ENCODE measurements around the gene IRF2BPL.

Gene IRF2BPL

GRCh38 chr14:77052281-77053044, 24.0 kb upstream of the IRF2BPL start:
- DNase-seq, result no peak
- no peak overlapping the region for H4K8ac ChIP-seq (ENCODE audit: low read depth, low read length)
- no peak overlapping the region for H3K9ac ChIP-seq (ENCODE audit: low read length)
- no CpG with 5 or more reads among the region's 8 CpGs for WGBS (ENCODE audit: extremely low coverage, insufficient coverage, low lambda C conversion rate)
- no peaks in the 10 kb centered on the region for H3K4me1 ChIP-seq (ENCODE audit: control insufficient read depth, low read depth, low read length)
- H3K4me3 ChIP-seq (ENCODE audit: low read length), result no peak overlapping the region
- H3K79me1 ChIP-seq (ENCODE audit: low read length), result no peaks in the 10 kb centered on the region
- no peak overlapping the region for H4K5ac ChIP-seq (ENCODE audit: low read length)
- no peaks in the 10 kb centered on the region for H3K27me3 ChIP-seq (ENCODE audit: insufficient read depth, low read length, poor library complexity)
- H3K4me2 ChIP-seq (ENCODE audit: low read length), result no peak overlapping the region
- no peak overlapping the region for H2BK120ac ChIP-seq (ENCODE audit: low read depth, low read length)
- H3K79me2 ChIP-seq (ENCODE audit: control insufficient read depth, insufficient read depth, low read length), result no peaks in the 10 kb centered on the region
- peak overlapping the region; percentile 14 for H2BK5ac ChIP-seq (ENCODE audit: low read length)
- H3K36me3 ChIP-seq (ENCODE audit: control insufficient read depth, insufficient read depth, low read length), result no peaks in the 10 kb centered on the region
- H3K18ac ChIP-seq (ENCODE audit: low read length), result no peak overlapping the region
- no peak overlapping the region for H3K56ac ChIP-seq (ENCODE audit: low read length)
- H3K4ac ChIP-seq (ENCODE audit: low read depth, low read length), result no peak overlapping the region
- no peak overlapping the region for H3K27ac ChIP-seq (ENCODE audit: low read depth, low read length)
- H3K23ac ChIP-seq (ENCODE audit: low read length), result no peak overlapping the region
- no peak overlapping the region for H2BK15ac ChIP-seq (replicated peaks; ENCODE audit: low read depth)
- H2AK5ac ChIP-seq (ENCODE audit: low read length), result peak overlapping the region; percentile 40

GRCh38 chr14:77051116-77051515, 22.6 kb upstream of the IRF2BPL start:
- Histone ChIP-seq H3K23ac (ENCODE audit: low read length) (no peak overlapping the region), H3K9ac (ENCODE audit: low read length) (peak overlapping the region; percentile 17), H3K36me3 (ENCODE audit: control insufficient read depth, insufficient read depth, low read length) (no peaks in the 10 kb centered on the region), H3K4me2 (ENCODE audit: low read length) (no peak overlapping the region), H3K4me3 (ENCODE audit: low read length) (no peak overlapping the region), H4K5ac (ENCODE audit: low read length) (no peak overlapping the region), H3K27me3 (ENCODE audit: insufficient read depth, low read length, poor library complexity) (no peaks in the 10 kb centered on the region), H2BK120ac (ENCODE audit: low read depth, low read length) (no peak overlapping the region), H2BK5ac (ENCODE audit: low read length) (no peak overlapping the region), H3K79me1 (ENCODE audit: low read length) (no peaks in the 10 kb centered on the region), H3K18ac (ENCODE audit: low read length) (peak overlapping the region; percentile 31), H2BK15ac (replicated peaks; ENCODE audit: low read depth) (no peak overlapping the region), H2AK5ac (ENCODE audit: low read length) (peak overlapping the region; percentile 82), H3K27ac (ENCODE audit: low read depth, low read length) (no peak overlapping the region), H4K8ac (ENCODE audit: low read depth, low read length) (no peak overlapping the region), H3K79me2 (ENCODE audit: control insufficient read depth, insufficient read depth, low read length) (no peaks in the 10 kb centered on the region), H3K4me1 (ENCODE audit: control insufficient read depth, low read depth, low read length) (no peaks in the 10 kb centered on the region), H3K56ac (ENCODE audit: low read length) (peak overlapping the region; percentile 9), H3K4ac (ENCODE audit: low read depth, low read length) (peak overlapping the region; percentile 6)
- no CpG with 5 or more reads among the region's 11 CpGs for WGBS (ENCODE audit: extremely low coverage, insufficient coverage, low lambda C conversion rate)
- DNase-seq, result no peak

- Histone ChIP-seq H3K79me1 (ENCODE audit: low read length) (no peaks in the 10 kb centered on the region), H3K27me3 (ENCODE audit: insufficient read depth, low read length, poor library complexity) (no peaks in the 10 kb centered on the region), H3K79me2 (ENCODE audit: control insufficient read depth, insufficient read depth, low read length) (no peaks in the 10 kb centered on the region), H3K56ac (ENCODE audit: low read length) (no peak overlapping the region), H2BK15ac (replicated peaks; ENCODE audit: low read depth) (no peak overlapping the region), H2AK5ac (ENCODE audit: low read length) (no peak overlapping the region), H3K27ac (ENCODE audit: low read depth, low read length) (no peak overlapping the region), H3K18ac (ENCODE audit: low read length) (no peak overlapping the region), H3K4me1 (ENCODE audit: control insufficient read depth, low read depth, low read length) (peaks cover 14% of the 10 kb centered on the region), H4K8ac (ENCODE audit: low read depth, low read length) (no peak overlapping the region), H3K36me3 (ENCODE audit: control insufficient read depth, insufficient read depth, low read length) (no peaks in the 10 kb centered on the region), H2BK5ac (ENCODE audit: low read length) (no peak overlapping the region), H3K4me3 (ENCODE audit: low read length) (no peak overlapping the region), H3K4me2 (ENCODE audit: low read length) (no peak overlapping the region), H3K4ac (ENCODE audit: low read depth, low read length) (no peak overlapping the region), H3K23ac (ENCODE audit: low read length) (no peak overlapping the region), H3K9ac (ENCODE audit: low read length) (no peak overlapping the region), H2BK120ac (ENCODE audit: low read depth, low read length) (no peak overlapping the region), H4K5ac (ENCODE audit: low read length) (no peak overlapping the region)
- no peak for DNase-seq
- no CpG with 5 or more reads among the region's 3 CpGs for WGBS (ENCODE audit: extremely low coverage, insufficient coverage, low lambda C conversion rate)
These were observed 18.2 kb upstream of the IRF2BPL start for GRCh38 chr14:77046721-77047120.

- H3K23ac ChIP-seq (ENCODE audit: low read length), result no peak overlapping the region
- no peak overlapping the region for H3K4me2 ChIP-seq (ENCODE audit: low read length)
- H2BK120ac ChIP-seq (ENCODE audit: low read depth, low read length), result no peak overlapping the region
- no peak overlapping the region for H4K8ac ChIP-seq (ENCODE audit: low read depth, low read length)
- H3K4me1 ChIP-seq (ENCODE audit: control insufficient read depth, low read depth, low read length), result peaks cover 18% of the 10 kb centered on the region
- no peak overlapping the region for H3K4me3 ChIP-seq (ENCODE audit: low read length)
- no peak overlapping the region for H3K4ac ChIP-seq (ENCODE audit: low read depth, low read length)
- no peak overlapping the region for H3K56ac ChIP-seq (ENCODE audit: low read length)
- H3K36me3 ChIP-seq (ENCODE audit: control insufficient read depth, insufficient read depth, low read length), result no peaks in the 10 kb centered on the region
- no peaks in the 10 kb centered on the region for H3K79me1 ChIP-seq (ENCODE audit: low read length)
- no peak overlapping the region for H3K9ac ChIP-seq (ENCODE audit: low read length)
- H3K18ac ChIP-seq (ENCODE audit: low read length), result no peak overlapping the region
- WGBS (ENCODE audit: extremely low coverage, insufficient coverage, low lambda C conversion rate), result no CpG with 5 or more reads among the region's 9 CpGs
- no peak overlapping the region for H4K5ac ChIP-seq (ENCODE audit: low read length)
- H2AK5ac ChIP-seq (ENCODE audit: low read length), result no peak overlapping the region
- H3K27me3 ChIP-seq (ENCODE audit: insufficient read depth, low read length, poor library complexity), result no peaks in the 10 kb centered on the region
- DNase-seq, result no peak
- H2BK15ac ChIP-seq (replicated peaks; ENCODE audit: low read depth), result no peak overlapping the region
- no peak overlapping the region for H3K27ac ChIP-seq (ENCODE audit: low read depth, low read length)
- no peaks in the 10 kb centered on the region for H3K79me2 ChIP-seq (ENCODE audit: control insufficient read depth, insufficient read depth, low read length)
- H2BK5ac ChIP-seq (ENCODE audit: low read length), result no peak overlapping the region
These were observed 17.0 kb upstream of the IRF2BPL start for GRCh38 chr14:77045238-77046162.

GRCh38 chr14:77044783-77045237, 16.3 kb upstream of the IRF2BPL start:
- H3K4ac ChIP-seq (ENCODE audit: low read depth, low read length), result no peak overlapping the region
- H3K36me3 ChIP-seq (ENCODE audit: control insufficient read depth, insufficient read depth, low read length), result no peaks in the 10 kb centered on the region
- no peak overlapping the region for H2AK5ac ChIP-seq (ENCODE audit: low read length)
- H3K79me2 ChIP-seq (ENCODE audit: control insufficient read depth, insufficient read depth, low read length), result no peaks in the 10 kb centered on the region
- H3K9ac ChIP-seq (ENCODE audit: low read length), result no peak overlapping the region
- H2BK120ac ChIP-seq (ENCODE audit: low read depth, low read length), result no peak overlapping the region
- no peak overlapping the region for H2BK5ac ChIP-seq (ENCODE audit: low read length)
- H3K4me2 ChIP-seq (ENCODE audit: low read length), result no peak overlapping the region
- H3K27me3 ChIP-seq (ENCODE audit: insufficient read depth, low read length, poor library complexity), result no peaks in the 10 kb centered on the region
- no peak overlapping the region for H2BK15ac ChIP-seq (replicated peaks; ENCODE audit: low read depth)
- no peaks in the 10 kb centered on the region for H3K79me1 ChIP-seq (ENCODE audit: low read length)
- peak; percentile 59 for DNase-seq
- no peak overlapping the region for H3K23ac ChIP-seq (ENCODE audit: low read length)
- no peak overlapping the region for H4K5ac ChIP-seq (ENCODE audit: low read length)
- no peak overlapping the region for H3K56ac ChIP-seq (ENCODE audit: low read length)
- no peak overlapping the region for H3K27ac ChIP-seq (ENCODE audit: low read depth, low read length)
- WGBS (ENCODE audit: extremely low coverage, insufficient coverage, low lambda C conversion rate), result no CpG with 5 or more reads among the region's 2 CpGs
- H4K8ac ChIP-seq (ENCODE audit: low read depth, low read length), result no peak overlapping the region
- no peak overlapping the region for H3K4me3 ChIP-seq (ENCODE audit: low read length)
- peaks cover 18% of the 10 kb centered on the region for H3K4me1 ChIP-seq (ENCODE audit: control insufficient read depth, low read depth, low read length)
- H3K18ac ChIP-seq (ENCODE audit: low read length), result no peak overlapping the region

Measured in mesendoderm (in vitro differentiated cells).